Activated CD4-positive, alpha-beta T cell treated with anti-CD3 and anti-CD28 coated beads for 4 hours (primary cell): ENCODE measurements around the gene DNAAF2.
"Not testable (repeated sequence)": the region's sequence is repeated elsewhere in the genome, so short reads cannot be mapped to it uniquely, and the experiment has no call there.

ENCODE experiments used
- DNase-seq, 2 donors: peaks; one replicate each; pipeline ENCODE4 v3.0.0-alpha.2; 2020

DNAAF2 gene

GRCh38 chr14:49621114-49621881 is 13.7 kb downstream of the DNAAF2 start:
- peak; percentile 44 to 57 for DNase-seq

- DNase-seq: peak; percentile 92
These were observed 14.6 kb downstream of the DNAAF2 start, which contains the start of the genes MGAT2 and RPL36AL for GRCh38 chr14:49620182-49621113. Gene MGAT2 (plus strand): TSS chr14:49620799. CDS start chr14:49621269, 470 bp downstream. Gene RPL36AL (minus strand): TSS chr14:49620626. CDS start chr14:49619104, 1,522 bp downstream.

- DNase-seq: no peak
These were observed 15.3 kb downstream of the DNAAF2 start for GRCh38 chr14:49619730-49620129.

GRCh38 chr14:49619273-49619672 is 15.8 kb downstream of the DNAAF2 start:
- DNase-seq: not testable (repeated sequence)

GRCh38 chr14:49617852-49618519 is 17.1 kb downstream of the DNAAF2 start:
- no peak for DNase-seq

- DNase-seq: no peak
These were observed 19.3 kb downstream of the DNAAF2 start for GRCh38 chr14:49615776-49616175.

- DNase-seq: no peak
These were observed 20.8 kb downstream of the DNAAF2 start for GRCh38 chr14:49614196-49614595.

GRCh38 chr14:49612671-49613070 is 22.4 kb downstream of the DNAAF2 start:
- no peak for DNase-seq

- DNase-seq: no peak
These were observed 22.8 kb downstream of the DNAAF2 start for GRCh38 chr14:49612251-49612650.

- no peak for DNase-seq
These were observed 27.5 kb downstream of the DNAAF2 start for GRCh38 chr14:49607583-49607982.

GRCh38 chr14:49598485-49599300 is 36.4 kb downstream of the DNAAF2 start, which contains the start of gene LRR1:
Gene LRR1 (plus strand): TSS chr14:49598940. CDS start chr14:49599021, 81 bp downstream.
- DNase-seq: peak; percentile 82 to 83

GRCh38 chr14:49598189-49598484 is 36.9 kb downstream of the DNAAF2 start:
- DNase-seq: no peak

GRCh38 chr14:49594347-49595091 is 40.5 kb downstream of the DNAAF2 start:
- DNase-seq: no peak

- DNase-seq: no peak
These were observed 42.0 kb downstream of the DNAAF2 start for GRCh38 chr14:49593016-49593415.

GRCh38 chr14:49589387-49589786 is 45.7 kb downstream of the DNAAF2 start:
- no peak for DNase-seq

- peak; percentile 46 to 59 for DNase-seq
These were observed 48.2 kb downstream of the DNAAF2 start for GRCh38 chr14:49586673-49587460.

GRCh38 chr14:49585803-49586672 is 49.0 kb downstream of the DNAAF2 start, which contains the start of gene RPS29:
Gene RPS29 (minus strand): TSS chr14:49586380. CDS start chr14:49586346, 34 bp downstream.
- DNase-seq: peak; percentile 98

- DNase-seq: peak in 1 of 2 donors; percentile 11
These were observed 49.9 kb downstream of the DNAAF2 start for GRCh38 chr14:49584981-49585640.

- DNase-seq: no peak
These were observed 51.0 kb downstream of the DNAAF2 start for GRCh38 chr14:49584058-49584457.
